SIG-M5 treated with dmso at 0.1 percent for 504 hours (cell line): ENCODE measurements around the gene AKAP8L.
"Not testable (repeated sequence)": the region's sequence is repeated elsewhere in the genome, so short reads cannot be mapped to it uniquely, and the experiment has no call there.

ENCODE experiments used
- DNase-seq: peaks from one replicate; lab custom pipeline; 2025; ENCODE audit not compliant: unreplicated experiment; lab: John Stamatoyannopoulos, UW

Gene AKAP8L

DNA sequence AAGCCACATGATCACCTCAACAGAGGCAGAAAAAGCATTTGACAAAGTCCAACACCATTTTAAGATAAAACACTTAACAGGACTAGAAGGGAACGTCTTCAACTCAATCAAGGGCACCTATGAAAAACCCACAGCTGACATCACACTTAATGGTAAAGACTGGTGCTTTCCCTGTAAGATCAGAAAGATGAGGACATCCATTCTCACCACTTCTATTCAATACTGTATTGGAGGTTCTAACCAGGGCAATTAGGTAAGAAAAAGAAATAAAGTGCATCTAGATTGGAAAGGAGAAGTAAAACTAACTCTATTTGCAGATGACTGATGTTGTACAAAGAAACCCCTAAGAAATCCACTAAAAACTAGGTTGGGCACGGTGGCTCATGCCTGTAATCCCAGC is 28.0 kb downstream of the AKAP8L start:
- DNase-seq = peak; percentile 35

DNA sequence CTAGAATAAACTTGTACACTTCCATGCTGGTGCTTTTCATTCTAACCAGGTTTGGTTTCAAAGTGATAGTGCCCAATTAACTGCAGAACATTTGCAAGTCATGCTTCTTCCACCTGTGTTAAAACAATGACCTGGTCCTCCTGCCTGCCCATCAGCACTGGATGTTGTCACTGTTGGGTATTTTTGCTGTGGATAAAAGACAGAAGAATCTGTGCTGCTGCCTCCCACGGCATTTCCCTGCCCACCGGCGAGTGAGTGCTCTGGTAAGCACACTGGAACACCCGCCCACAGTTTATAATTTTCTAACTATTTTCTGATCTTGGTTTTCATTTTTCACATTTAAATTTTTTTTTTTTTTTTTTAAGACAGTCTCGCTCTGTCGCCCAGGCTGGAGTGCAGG is 36.9 kb downstream of the AKAP8L start:
- DNase-seq = no peak

DNA sequence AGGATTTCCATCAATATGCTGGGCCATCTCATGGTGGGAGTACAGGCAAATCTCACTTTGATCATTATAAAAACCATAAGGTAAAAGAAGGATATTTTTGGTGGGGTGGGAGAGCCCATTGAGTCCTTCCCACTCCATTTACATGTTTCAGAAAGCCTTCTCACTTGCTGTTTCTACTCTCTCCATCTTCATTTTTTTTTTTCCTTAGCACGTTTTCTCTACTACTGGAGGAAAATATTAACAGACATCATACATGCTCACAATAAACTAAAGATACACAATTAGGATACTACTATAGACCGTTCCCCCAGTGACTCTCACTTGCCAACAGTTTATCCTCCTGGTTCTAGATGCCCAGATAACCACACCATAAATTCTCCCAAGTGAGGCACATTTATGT is 37.4 kb downstream of the AKAP8L start:
- DNase-seq = no peak

DNA sequence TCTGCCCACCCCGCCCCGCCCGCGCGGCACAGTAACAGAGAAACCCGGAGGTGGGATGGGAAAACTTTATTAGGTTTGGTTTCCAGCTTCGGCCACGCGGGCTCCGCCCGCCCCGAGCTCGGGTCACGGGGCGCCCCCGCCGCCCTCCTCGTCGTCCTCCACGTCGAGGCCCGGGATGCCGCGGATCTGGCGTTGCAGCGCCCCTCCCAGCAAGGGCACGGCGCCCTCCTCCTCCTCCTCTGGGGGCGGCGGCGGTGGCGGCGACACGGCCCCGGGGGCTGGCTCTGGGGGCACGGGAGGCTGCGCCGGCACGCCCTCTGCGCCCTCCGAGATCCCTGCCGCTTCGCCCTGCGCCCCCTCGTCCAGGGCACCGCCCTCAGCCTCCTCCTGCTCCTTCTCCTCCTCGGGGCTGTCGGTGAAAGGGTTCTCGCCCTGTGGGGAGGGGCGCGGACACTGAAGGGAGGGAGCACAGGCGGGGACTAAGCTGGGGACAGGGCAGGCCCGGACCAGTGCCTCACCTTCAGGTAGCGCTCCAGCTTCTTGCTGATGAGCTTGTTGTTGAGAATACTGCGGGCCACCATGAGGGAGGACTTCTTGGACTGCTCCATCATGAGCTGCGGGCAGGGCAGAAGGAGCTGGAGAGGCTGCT is 38.7 kb downstream of the AKAP8L start:
- peak; percentile 50 for DNase-seq

DNA sequence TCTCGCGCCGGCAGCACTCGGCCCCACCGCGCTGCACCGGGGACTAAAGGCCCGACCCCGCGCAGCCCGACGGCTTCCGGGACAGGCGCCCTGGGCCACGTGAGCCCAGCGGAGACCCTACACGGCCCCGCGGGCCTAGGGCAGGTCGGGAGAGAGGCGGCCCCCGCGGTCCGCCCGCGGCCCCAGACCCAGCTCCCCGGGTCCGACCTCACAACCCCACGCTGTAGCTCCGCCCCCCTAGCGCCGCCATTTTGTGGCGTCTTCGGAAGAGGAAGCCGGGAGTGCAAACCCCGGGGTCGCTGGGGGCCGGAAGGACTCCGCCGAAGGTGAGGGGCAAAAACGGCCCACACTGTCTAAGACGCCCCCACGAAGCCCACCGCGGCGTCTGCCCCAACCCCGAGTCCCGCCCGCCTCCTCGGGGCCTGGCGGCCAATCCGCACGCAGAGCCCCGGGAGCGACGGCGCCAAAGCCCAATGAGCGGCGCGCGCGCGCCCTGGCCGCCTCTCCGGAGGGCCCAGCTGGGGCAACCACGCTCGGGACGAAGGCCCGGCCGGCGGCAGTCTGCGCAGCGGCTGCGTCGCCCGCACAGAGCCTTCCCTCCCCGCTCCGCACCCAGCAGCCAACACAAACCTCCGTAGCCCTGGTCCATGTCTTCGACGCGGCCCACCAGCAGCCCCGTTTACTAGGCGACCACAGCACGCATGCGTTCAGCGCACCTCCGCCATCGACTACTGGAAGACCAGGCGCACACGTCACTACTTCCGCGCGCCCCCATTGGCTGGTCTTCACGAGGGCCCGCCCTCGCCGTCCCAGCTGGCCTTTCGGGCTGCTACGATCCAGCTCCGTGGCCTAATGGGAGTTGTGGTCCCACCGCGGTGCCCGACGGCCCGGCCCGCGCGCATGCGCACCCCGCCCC is 39.4 kb downstream of the AKAP8L start, which contains the start of gene AKAP8:
AKAP8 (minus strand) TSS at position 705 of the 916 bp plus-strand sequence; CDS start at position 649, 56 bp downstream.
- peak; percentile 96 for DNase-seq

DNA sequence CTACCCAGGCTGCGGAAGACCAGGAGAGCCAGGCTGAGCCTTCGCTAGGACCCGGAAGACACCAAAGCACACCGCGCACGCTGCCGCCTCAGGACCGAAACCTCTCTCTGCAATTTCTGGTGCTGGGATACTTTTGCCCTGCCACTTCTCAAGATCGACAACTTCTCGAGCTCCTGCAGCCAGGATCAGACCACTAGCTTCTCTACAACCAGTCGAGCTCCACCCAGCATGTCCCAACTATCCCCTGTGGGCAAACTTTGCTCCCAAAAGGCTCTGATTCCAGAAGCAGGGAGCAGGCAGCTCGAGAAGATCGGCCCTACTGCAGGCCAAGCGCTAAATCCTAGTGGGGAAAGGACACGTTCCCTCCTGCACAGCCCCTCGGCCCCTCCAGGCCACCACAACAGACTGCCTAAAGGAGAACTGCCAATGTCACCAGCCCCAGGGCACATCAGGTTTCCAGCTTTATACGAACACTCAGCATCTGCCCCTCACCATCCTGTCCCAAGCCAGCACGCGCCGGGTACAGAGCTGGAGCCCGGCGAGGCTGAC is 40.2 kb downstream of the AKAP8L start:
- peak; percentile 56 for DNase-seq

DNA sequence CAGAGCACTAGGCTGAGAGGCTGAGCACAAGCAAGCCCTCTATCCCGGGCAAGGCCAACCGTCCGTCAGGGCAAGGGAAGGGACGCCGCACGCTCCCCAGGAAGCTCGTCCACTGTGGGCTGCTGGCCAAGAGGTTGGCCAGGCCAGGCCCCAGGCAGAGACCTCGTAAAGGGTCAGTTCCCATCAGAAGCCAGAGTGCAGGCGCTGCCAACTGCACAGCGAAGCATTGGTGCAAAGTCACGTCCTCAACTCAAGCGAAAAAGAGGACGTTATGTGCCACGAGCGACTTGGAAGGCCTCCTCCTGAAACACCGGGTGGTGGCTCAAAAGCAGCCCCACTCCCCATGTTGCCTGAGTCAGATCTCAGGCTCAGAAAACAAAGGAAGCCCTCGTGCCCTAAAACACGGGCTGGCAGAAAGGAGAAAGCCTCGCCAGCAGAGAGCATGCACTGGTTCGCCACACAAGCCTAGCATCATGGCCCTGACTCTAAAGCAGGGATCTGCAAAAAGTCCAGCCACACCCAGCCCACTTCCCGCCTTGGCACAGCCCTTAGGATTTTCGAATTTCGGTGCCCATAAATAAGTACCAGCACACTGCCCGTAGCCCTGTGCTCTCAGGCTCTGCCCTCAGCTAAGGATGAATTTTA is 43.9 kb downstream of the AKAP8L start:
- DNase-seq = no peak

DNA sequence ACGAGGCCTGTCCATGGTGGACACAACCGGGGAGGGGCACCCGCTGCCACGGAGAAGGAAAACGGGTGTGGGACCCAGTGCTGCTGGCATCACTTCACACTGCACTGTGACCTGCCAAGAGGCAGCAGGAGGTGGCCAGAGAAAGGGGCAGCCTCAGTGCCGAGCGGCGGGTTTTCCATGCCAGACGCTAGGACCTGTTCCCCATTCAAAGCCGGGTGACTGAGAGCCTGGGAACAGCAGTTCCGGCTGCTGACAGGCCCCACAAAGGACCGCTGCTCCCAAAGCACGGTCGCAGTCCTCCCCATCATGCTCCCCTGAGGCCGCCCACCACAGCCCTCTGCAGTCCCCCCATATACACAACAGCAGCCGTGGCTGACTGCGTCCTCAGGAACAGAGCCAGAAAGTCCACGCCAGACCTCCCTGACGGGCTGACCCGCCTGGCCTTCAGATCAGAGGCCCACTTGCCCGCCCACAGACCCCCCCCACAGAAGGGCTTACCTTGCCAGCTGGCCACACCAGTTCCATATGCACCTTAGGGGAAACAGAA is 44.6 kb downstream of the AKAP8L start:
- DNase-seq = no peak

DNA sequence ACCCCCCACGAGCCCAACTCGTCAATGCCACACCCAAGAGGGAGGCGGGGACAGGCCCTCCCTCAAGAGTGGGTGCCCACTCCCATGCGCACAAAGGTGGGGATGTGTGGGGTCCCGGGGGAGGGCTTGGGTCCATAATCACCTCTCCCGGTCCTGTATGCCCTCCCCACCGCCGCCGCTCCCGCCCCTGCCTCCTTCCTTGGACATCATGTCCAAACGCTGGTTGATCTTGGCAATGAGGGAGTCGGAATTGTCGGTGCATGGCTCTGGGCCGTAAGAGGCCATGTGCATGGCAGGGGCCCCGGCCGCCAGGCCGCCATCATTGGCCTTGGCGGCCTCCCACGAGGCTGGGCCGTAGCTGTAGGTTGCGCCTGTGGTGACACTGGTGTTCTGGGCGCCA is 45.1 kb downstream of the AKAP8L start:
- no peak for DNase-seq

DNA sequence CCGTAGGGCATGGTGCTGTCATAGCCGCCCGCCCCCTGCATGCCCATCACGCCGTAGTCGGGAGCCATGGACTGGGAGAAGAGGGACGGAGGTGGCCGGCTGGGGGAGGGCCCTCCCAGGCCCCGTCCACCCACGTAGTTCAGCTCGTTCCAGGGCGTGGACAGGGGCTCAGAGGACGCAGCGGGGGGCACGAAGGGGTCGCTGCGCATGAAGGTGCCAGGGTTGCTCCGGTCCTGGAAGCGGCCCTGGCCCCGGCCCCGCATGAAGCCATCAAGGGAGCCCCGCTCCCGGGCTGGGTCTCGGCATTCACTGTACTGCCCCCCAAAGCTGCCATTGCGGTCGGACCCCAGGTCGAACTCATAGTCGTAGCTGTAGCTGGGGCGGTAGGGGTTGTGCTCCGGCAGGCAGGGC is 45.9 kb downstream of the AKAP8L start:
- DNase-seq = no peak

DNA sequence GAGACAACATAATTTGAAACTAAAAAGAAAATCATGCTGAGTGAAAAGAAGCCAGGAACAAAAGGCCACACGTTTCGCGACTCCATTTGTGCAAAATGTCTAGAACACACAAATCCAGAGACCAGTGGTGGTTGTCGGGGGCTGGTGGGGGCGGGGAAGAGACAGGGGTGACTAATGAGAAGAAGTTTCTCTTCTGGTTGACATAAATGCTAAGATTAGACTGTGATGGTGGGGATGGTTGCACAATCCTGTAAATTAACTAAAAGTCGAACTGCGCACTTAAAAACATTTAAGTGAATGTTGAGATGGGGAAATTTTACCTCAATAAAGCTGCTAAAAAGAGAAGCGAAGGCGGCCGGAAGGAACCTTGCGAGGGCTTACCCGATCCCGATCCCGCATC is 46.3 kb downstream of the AKAP8L start:
- peak; percentile 93 for DNase-seq

DNA sequence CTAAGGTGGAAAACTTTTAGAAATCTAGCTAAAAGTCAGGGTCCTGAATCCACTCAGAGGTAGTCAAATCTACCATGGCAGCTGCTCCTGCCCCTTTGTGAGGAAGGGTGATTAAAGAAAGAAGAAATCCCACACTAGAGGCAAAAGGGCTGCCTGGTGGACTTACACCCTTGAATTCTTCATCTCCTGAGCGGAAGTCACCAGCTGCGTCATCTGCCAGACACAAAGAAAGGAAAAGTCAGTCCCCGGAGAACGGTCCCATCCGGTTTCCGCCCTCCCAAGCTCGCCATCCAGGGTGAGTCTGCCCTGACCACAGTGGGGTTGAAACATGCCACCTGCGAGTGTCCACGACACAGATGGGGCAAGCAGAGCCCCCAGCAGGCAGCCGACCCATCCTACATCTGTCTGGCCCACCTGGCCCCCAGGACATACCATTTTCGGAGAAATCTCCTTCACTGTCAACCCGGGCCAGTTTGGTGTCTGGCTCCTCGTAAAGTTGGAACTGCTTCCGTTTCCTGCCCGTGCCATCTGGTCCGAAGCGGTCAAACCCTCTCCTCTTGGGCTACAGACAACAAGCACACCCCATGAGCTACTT is 46.9 kb downstream of the AKAP8L start:
- DNase-seq = no peak

DNA sequence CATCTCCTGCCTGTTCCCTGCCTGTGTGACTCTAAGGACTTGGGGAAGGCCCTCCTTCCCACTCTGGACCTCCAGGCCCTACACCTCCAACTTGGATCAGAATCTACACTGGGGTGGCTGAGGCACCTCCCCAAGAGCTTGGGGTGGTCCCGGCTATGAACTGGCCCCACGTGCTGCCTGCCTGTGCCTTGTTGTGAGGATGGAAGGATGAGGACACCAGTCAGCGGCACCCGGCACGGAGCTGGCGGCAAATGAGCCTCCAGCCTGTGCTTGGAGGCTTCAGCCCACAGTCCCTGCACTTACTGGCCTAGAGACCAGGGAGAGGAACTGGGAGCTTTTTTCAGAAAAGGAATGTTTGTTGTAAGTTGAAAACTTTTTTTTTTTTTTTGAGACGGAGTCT is 47.7 kb downstream of the AKAP8L start:
- no peak for DNase-seq

DNA sequence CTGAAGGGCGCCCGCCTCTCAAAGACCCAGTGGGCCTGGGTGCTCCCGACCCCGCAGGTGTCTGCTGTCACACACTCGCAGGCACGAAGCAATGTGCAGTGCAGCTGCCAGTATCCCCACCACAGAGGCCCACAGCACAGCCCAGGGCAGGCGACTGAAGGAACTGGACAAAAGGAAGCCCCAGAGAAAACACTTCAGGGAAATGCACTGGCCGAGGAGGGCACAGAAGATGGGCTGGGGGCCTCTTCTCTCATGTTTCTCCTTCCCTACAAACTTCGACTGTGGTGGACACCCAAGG is 49.2 kb downstream of the AKAP8L start:
- DNase-seq = no peak

DNA sequence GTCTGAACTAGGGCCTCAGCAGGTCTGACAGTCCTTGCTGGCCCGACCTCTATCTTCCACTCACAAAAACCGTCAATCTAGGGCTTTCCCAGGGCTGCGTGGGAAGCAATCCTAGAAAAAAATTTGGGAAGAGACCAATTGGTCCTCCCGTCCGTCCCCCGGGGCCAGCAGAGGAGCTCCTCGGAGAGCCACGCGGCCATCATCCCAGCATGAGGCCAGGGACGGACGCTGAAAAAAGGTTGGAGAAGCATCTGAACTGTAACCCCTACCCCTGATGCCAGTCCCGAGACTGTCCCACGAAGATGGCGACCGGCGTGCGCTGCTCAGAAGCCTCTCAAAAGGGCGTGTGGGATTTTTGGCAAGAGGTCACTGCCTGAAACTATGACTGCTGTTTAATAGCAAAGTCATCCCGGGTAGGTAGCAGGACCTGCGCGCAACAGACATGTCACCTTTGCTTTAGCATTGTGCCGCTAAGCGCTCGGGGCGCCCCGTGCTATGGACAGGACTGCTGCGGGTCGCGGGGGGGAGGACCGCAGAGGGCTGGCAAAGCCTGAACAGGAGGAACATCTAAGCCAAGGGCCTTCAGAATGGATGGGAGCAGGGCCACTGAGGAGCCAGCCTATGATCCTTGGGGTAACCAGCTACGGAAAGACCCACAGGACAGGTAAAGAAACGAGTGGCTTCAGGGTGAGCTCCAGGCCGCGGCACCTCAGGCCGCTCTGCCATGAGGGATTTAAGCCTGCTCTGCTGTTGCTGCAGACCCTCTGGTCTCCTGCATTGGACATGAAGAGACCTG is 49.8 kb downstream of the AKAP8L start:
- no peak for DNase-seq

DNA sequence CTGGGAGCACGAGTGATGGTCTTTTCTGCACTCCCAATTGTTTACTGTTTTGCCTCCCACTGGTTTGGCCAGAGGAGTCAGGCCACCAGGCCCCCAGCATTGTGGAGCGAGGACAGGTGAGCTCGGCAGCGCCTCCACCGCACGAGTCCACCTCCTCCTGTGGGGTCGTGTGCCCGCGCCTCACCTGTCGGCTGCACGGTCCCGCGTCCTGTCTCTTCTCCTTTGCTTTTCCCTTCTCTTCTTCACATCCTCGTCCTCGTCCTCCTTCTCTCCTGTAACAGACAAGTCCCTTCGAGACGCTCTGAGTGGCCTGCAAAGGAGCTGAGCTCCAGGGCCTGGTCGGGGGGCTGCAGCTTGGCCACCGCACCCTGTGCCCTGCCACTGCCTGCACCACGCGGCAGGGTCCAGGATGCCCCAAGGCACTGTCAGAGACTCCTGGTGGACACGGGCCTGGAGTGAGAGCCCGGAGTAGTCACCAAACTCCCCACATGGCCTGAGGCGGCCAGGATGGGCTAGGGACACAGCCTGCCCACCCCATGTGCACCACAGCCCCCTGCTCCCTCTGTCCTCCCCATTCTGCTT is 50.6 kb downstream of the AKAP8L start:
- DNase-seq = no peak

DNA sequence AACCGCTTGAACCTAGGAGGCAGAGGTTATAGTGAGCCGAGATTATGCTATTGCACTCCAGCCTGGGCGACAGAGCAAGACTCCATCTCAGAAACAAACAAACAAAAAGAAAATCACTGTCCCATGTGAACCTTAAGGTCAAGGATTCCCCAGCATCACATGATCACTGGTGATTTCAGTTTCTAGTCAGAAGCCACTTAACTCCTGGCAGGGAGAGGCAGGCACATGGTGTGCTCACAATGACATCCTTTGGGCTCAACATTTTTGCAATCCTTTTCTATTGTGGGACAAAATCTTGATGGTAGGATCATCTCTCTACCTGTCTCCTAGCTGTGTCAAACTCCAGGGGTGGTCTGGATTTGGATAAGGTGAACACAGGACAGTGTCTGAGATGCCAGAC is 51.3 kb downstream of the AKAP8L start:
- DNase-seq = no peak

DNA sequence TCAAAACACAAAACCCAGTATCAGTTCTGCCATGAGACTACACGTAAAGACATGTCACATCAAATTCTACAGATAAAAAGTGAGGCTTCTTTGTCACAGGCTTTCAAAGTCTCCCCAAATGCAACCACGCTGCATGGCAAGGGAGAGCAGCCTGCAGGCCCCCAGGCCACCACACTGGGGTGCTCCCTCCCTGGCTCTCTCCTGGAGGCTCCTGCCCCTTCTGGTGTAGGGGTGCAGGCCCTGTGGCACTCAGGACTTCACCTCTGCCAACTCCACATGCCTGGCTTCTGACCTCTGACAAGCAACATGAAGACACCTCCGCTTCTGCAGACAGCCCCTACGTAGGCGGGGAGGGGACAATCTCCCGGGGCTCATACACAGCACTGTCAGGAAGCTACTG is 53.5 kb downstream of the AKAP8L start:
- no peak for DNase-seq

DNA sequence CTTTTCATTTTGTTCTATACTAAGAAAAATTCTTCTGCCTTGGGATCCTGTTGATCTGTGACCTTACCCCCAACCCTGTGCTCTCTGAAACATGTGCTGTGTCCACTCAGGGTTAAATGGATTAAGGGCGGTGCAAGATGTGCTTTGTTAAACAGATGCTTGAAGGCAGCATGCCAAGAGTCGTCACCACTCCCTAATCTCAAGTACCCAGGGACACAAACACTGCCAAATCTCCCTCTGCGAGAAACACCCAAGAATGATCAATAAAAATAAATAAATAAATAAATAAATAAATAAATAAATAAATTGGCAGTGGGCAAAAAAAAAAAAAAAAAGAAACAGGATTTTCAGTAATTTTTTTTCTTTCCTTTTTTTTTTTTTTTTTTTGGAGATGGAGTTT is 55.0 kb downstream of the AKAP8L start:
- not testable (repeated sequence) for DNase-seq

DNA sequence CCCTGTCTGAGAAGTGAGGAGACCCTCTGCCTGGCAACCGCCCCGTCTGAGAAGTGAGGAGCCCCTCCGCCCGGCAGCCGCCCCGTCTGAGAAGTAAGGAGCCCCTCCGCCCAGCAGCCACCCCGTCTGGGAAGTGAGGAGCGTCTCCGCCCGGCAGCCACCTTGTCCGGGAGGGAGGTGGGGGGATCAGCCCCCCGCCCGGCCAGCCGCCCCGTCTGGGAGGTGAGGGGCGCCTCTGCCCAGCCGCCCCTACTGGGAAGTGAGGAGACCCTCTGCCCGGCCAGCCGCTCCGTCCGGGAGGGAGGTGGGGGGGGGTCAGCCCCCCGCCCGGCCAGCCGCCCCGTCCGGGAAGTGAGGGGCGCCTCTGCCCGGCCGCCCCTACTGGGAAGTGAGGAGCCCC is 55.7 kb downstream of the AKAP8L start:
- not testable (repeated sequence) for DNase-seq
